A673 (cell line): Measurements from ENCODE around the gene CTIF. TPM values are rescaled to one million over a fixed set of nuclear protein-coding genes. Genes with fewer than 3 reads are reported as not detected.

ENCODE experiments used
- BruUV-seq: library from RNA; stranded (reverse); fragments of 400-500 nt; replicated peaks from 2 replicates; lab custom pipeline; 2021; lab: Mats Ljungman, UMichigan
- CTCF ChIA-PET: fragments of 300-600 bp; sonication (Branson Sonifier 250); formaldehyde crosslinking; loops from one replicate; lab custom pipeline; 2022; ENCODE audit warnings: antibody characterized with exemption; lab: Charles Lee
- POLR2A ChIA-PET: fragments of 300-600 bp; sonication (Branson Sonifier 250); formaldehyde crosslinking; loops from one replicate; lab custom pipeline; 2022; ENCODE audit warnings: antibody characterized with exemption; ENCODE audit not compliant: low non-redundant PET; lab: Charles Lee
- DNase-seq: peaks from one replicate; pipeline ENCODE4 v3.0.0-alpha.2; 2015; ENCODE audit warnings: low spot score
- H3K27ac ChIP-seq: fragments of 200-600 bp; sonication (generic); 2 replicates; pipeline ENCODE4 v1.5.1; 2016; ENCODE audit warnings: mixed run types, low read depth, mild to moderate bottlenecking, mixed read lengths, antibody characterized with exemption, low read length; ENCODE audit not compliant: poor library complexity, severe bottlenecking
- H3K27me3 ChIP-seq: fragments of 200-600 bp; sonication (generic); replicated peaks from 2 replicates; pipeline ENCODE4 v1.6.1; 2017; ENCODE audit warnings: mixed run types, low read depth, mild to moderate bottlenecking, mixed read lengths, antibody characterized with exemption, low read length; ENCODE audit not compliant: insufficient read depth, poor library complexity
- H3K36me3 ChIP-seq: fragments of 200-600 bp; sonication (generic); 2 replicates; pipeline ENCODE4 v1.6.1; 2016; ENCODE audit warnings: mixed run types, mild to moderate bottlenecking, mixed read lengths, antibody characterized with exemption, low read length; ENCODE audit not compliant: insufficient read depth, poor library complexity, severe bottlenecking
- H3K4me1 ChIP-seq: fragments of 200-600 bp; sonication (generic); 2 replicates; pipeline ENCODE4 v1.6.1; 2017; ENCODE audit warnings: mixed run types, mild to moderate bottlenecking, mixed read lengths, antibody characterized with exemption, low read length; ENCODE audit not compliant: insufficient read depth, poor library complexity, severe bottlenecking
- H3K4me3 ChIP-seq: fragments of 200-600 bp; sonication (generic); 2 replicates; pipeline ENCODE4 v1.5.1; 2016; ENCODE audit warnings: low read depth, mixed run types, mild to moderate bottlenecking, mixed read lengths, low read length; ENCODE audit not compliant: poor library complexity, severe bottlenecking
- H3K9me3 ChIP-seq: fragments of 200-600 bp; sonication (generic); 2 replicates; pipeline ENCODE4 v1.6.1; 2016; ENCODE audit warnings: mixed run types, low read depth, mild to moderate bottlenecking, mixed read lengths, antibody characterized with exemption, low read length; ENCODE audit not compliant: poor library complexity, severe bottlenecking
- EZH2 ChIP-seq: fragments of 200-600 bp; sonication (generic); IDR thresholded peaks from 2 replicates; pipeline ENCODE4 v1.6.1; 2017; ENCODE audit warnings: borderline replicate concordance, low read depth, mild to moderate bottlenecking, mixed read lengths, antibody characterized with exemption, low read length; ENCODE audit not compliant: poor library complexity, severe bottlenecking
- intact Hi-C: fragments of 100-400 bp; cut with micrococcal nuclease; formaldehyde crosslinking; loops from one replicate; pipeline ENCODE4 v1.10.0; 2022; ENCODE audit not compliant: unreplicated experiment
- total RNA-seq: library from RNA; stranded (reverse); gene quantifications from 2 replicates; pipeline ENCODE4 v1.2.3, GENCODE V29; 2021
- TF ChIP-seq, protein P1 (sequence below): fragments of 300-800, 200-600 bp; sonication (generic); conservative IDR thresholded peaks from 2 replicates; pipeline ENCODE4 v1.5.1; 2017; ENCODE audit warnings: low read depth, mild to moderate bottlenecking, antibody characterized with exemption, low read length, moderate library complexity, mixed read lengths

The CTIF gene
- total RNA-seq, 1 experiment from 2014 or later = 23.5 TPM

DNA sequence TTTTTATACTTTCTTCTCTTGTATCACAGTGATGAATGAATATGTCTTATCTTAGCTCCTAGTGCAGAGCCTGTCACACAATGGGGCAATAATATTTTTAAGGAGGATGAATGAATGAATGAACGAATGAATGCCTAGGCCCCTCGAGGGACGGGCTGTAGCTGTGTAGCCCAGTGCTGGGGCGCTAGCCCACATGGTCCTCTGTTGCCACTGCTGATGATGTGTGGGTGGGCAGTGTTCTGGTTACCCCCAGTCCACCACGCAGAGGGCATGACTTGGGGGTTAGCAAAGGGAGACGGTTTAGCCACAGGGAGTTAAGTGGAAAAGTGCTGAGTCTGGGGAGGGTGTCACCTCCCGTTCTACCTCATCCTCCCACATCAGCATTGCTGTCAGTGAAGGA, 277.7 kb downstream of the CTIF start:
- ChIA-PET POLR2A (no interaction called here), CTCF (interaction anchor here (1.3 kb wide), 1 partner anchor 11 kb away, joined by 3 read pairs; no protein-coding TSS in a partner anchor)
- DNase-seq = no peak
- Histone ChIP-seq H3K4me3 (no peak overlapping the region), H3K9me3 (no peaks in the 10 kb centered on the region), H3K27ac (no peak overlapping the region), H3K27me3 (no peaks in the 10 kb centered on the region), H3K4me1 (no peaks in the 10 kb centered on the region), H3K36me3 (no peaks in the 10 kb centered on the region)
- intact Hi-C loops = no loop called here
- no peak for TF ChIP-seq EZH2
- TF ChIP-seq, protein P1, sequence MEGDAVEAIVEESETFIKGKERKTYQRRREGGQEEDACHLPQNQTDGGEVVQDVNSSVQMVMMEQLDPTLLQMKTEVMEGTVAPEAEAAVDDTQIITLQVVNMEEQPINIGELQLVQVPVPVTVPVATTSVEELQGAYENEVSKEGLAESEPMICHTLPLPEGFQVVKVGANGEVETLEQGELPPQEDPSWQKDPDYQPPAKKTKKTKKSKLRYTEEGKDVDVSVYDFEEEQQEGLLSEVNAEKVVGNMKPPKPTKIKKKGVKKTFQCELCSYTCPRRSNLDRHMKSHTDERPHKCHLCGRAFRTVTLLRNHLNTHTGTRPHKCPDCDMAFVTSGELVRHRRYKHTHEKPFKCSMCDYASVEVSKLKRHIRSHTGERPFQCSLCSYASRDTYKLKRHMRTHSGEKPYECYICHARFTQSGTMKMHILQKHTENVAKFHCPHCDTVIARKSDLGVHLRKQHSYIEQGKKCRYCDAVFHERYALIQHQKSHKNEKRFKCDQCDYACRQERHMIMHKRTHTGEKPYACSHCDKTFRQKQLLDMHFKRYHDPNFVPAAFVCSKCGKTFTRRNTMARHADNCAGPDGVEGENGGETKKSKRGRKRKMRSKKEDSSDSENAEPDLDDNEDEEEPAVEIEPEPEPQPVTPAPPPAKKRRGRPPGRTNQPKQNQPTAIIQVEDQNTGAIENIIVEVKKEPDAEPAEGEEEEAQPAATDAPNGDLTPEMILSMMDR = no peak
- no TSS peak for BruUV-seq

GRCh38 chr18:48817021-48817461, 278.2 kb downstream of the CTIF start:
- no peaks in the 10 kb centered on the region for H3K9me3 ChIP-seq
- ChIA-PET CTCF (no interaction called here), POLR2A (no interaction called here)
- H3K4me1 ChIP-seq = no peaks in the 10 kb centered on the region
- no peaks in the 10 kb centered on the region for H3K27me3 ChIP-seq
- H3K4me3 ChIP-seq = no peak overlapping the region
- no peak overlapping the region for H3K27ac ChIP-seq
- TF ChIP-seq, protein P1 = no peak
- no peak for TF ChIP-seq EZH2
- BruUV-seq = no TSS peak
- no peaks in the 10 kb centered on the region for H3K36me3 ChIP-seq
- DNase-seq = no peak
- intact Hi-C loops = no loop called here

GRCh38 chr18:48818329-48819254, 279.8 kb downstream of the CTIF start:
- Histone ChIP-seq H3K4me3 (no peak overlapping the region), H3K27me3 (no peaks in the 10 kb centered on the region), H3K9me3 (peaks cover 7% of the 10 kb centered on the region), H3K27ac (no peak overlapping the region), H3K36me3 (no peaks in the 10 kb centered on the region), H3K4me1 (no peaks in the 10 kb centered on the region)
- intact Hi-C loops = no loop called here
- no peak for DNase-seq
- POLR2A ChIA-PET = no interaction called here
- CTCF ChIA-PET = no interaction called here
- TF ChIP-seq, protein P1 = no peak
- BruUV-seq = no TSS peak
